ENCODE data around the gene GPR107.

The GPR107 gene

GRCh38 chr9:130058154-130058553 is 4.4 kb downstream of the GPR107 start:
- no peak for TF ChIP-seq CTCF (IDR thresholded peaks at IDR 0.05)

GRCh38 chr9:130058887-130059286 is 5.2 kb downstream of the GPR107 start:
- TF ChIP-seq CTCF (IDR thresholded peaks at IDR 0.05): no peak

DNA sequence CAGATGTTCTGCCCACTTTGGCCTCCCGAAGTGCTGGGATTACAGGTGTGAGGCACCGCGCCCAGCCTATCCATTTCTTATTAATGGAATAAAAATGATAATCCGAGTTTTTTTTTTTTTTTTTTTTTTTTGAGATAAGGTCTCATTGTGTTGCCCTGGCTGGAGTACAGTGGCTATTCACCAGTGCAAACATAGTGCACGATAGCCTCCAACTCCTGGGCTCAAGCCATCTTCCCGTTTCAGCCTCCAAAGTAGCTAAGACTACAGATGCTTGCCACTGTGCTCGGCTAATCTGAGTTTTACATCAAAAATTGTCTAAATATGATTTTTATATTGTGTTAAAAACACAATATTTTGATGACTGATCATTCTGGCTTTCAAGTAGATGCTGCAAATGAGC is 6.6 kb downstream of the GPR107 start:
- TF ChIP-seq CTCF (IDR thresholded peaks at IDR 0.05): no peak

GRCh38 chr9:130062750-130063149 is 9.0 kb downstream of the GPR107 start:
- TF ChIP-seq CTCF (IDR thresholded peaks at IDR 0.05): no peak

GRCh38 chr9:130064621-130065020 is 10.9 kb downstream of the GPR107 start:
- no peak for TF ChIP-seq CTCF (IDR thresholded peaks at IDR 0.05)

GRCh38 chr9:130069048-130069447 is 15.3 kb downstream of the GPR107 start:
- no peak for TF ChIP-seq CTCF (IDR thresholded peaks at IDR 0.05)

DNA sequence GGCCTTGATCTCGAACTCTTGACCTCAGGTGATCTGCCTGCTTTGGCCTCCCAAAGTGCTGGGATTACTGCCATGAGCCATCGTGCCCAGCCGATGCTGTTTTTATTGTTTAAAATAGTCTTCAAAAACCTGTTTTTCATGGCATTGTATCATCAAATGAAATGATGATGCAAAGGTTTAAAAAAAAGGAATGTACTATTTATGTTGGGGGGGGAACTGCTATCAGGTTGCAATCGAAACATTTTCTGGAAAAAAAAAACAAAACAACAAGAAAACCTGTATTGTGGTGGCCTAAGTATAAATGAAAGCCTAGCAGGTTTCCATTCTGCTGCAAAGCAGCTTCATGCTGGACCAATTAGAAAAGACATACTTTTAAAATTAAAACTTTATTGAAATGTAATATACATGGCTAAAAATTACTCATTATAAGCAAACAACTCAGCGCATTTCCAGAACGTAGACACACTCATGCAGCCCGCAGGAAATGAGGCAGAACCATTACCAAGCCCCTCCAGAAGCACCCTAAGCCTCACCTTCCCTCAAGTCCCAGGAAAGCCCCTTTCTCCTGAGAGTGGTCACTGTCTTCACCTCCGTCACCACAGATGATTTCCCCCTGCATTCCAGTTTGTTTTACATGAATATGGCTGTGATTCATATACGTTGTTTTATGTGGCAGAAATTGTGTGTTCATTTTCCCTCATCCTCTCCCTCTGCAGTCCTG is 19.0 kb downstream of the GPR107 start:
- no peak for TF ChIP-seq CTCF (IDR thresholded peaks at IDR 0.05)

DNA sequence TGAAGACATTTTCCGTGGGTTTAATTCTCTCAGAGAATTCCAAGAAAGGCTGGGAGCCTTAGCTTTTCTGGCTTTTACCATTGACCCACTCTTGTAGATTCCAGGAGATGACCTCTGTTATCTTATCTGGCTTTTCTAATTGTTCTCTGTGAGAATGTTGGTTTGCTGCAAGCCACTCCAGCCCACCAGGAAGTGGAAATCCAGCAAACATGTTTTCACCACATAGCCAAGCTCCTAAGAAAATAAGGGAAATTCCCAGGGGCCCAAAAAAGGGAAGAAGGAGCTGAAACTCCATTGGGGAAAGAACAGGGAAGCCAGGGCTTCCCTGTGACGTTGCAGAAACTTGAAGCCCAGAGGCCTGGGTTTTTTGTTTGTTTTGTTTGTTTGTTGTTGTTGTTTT is 19.7 kb downstream of the GPR107 start:
- no peak for TF ChIP-seq CTCF (IDR thresholded peaks at IDR 0.05)

Data from LNCAP (cell line).